ENCODE measurements around the gene PRKAR2A. TPM values are rescaled to one million over a fixed set of nuclear protein-coding genes. Genes with fewer than 3 reads are reported as not detected.

Gene PRKAR2A
- total and polyA plus RNA-seq, 9 of the 15 experiments (the other 6 are each of a cell fraction or from before 2014, with no cell fraction given): 15.9 to 84.5 (median 37.6) TPM

DNA sequence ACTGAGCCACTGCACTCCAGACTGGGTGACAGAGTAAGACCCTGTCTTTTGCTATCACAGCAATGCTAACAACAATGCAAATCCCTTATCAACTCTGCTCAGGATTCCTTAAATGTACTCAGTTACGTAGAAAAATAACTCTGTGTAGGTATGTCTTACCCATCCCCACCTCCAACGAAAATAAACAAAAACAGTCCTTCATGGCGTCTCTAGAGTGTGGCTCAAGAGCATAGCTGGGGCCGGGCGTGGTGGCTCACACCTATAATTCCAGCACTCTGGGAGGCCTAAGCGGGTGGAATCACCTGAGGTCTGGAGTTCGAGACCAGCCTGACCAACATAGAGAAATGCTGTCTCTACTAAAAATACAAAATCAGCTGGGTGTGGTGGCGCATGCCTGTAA, 148.8 kb downstream of the PRKAR2A start:
- POLR2A ChIA-PET: interaction anchor here (1.4 kb wide), 1 partner anchor 13 kb away, joined by 3 read pairs; no protein-coding TSS in a partner anchor
- in situ Hi-C loops (cut with MboI): no loop called here
- 92% methylated on average over 7 of the region's 8 CpGs for WGBS (ENCODE audit: insufficient coverage, low coverage, missing lambda C conversion rate)
- Histone ChIP-seq H4K20me1 (replicated peaks; ENCODE audit: control insufficient read depth, insufficient read depth, low read length) (no peaks in the 10 kb centered on the region; the same call in 1 of the 2 replicates), H3K27ac (ENCODE audit: extremely low read depth, low read depth, low read length) (no peak overlapping the region), H3K27me3 (ENCODE audit: control insufficient read depth in 2 of 2, insufficient read depth in 2 of 2, low read length in 2 of 2) (no peaks in the 10 kb centered on the region), H3K79me2 (ENCODE audit: control insufficient read depth, insufficient read depth, low read length) (peaks cover 78% of the 10 kb centered on the region), H3K9me1 (ENCODE audit: control insufficient read depth, insufficient read depth, low read length) (no peaks in the 10 kb centered on the region), H3K4me1 (replicated peaks in 1 of 2; ENCODE audit: control insufficient read depth in 2 of 2, insufficient read depth in 2 of 2, low read length in 2 of 2) (peaks cover 0 to 4% of the 10 kb centered on the region in 2 experiments; a peak in 1 of 5 replicates), H2AFZ (ENCODE audit: low read depth, low read length) (no peak overlapping the region), H3K4me3 (no peak overlapping the region), H3K9ac (ENCODE audit: insufficient read depth in 1 of 2, low read depth in 2 of 2, low read length in 2 of 2) (no peak overlapping the region), H3K4me2 (ENCODE audit: insufficient read depth, low read length) (no peak overlapping the region), H3K36me3 (ENCODE audit: control insufficient read depth, insufficient read depth, low read length) (peaks cover 54% of the 10 kb centered on the region), H3K9me3 (replicated peaks; ENCODE audit: control insufficient read depth, insufficient read depth, low read depth, low read length) (no peaks in the 10 kb centered on the region)
- DNase-seq (ENCODE audit: extremely low read depth in 1 of 4, low spot score in 3 of 4) (no peak), ATAC-seq (no peak), FAIRE-seq (no peak)
- intact Hi-C loops (cut with micrococcal nuclease): no loop called here
- CTCF ChIA-PET (ENCODE audit: low intra/inter-chr PET ratio): no interaction called here
- no TSS peak for BruUV-seq (replicated peaks)
- TF ChIP-seq ZNF3 (CRISPR knock-in tag; IDR thresholded peaks at IDR 0.05): no peak
- TF ChIP-seq CBFA2T2 (conservative IDR thresholded peaks at IDR 0.05): no peak
- no peak for TF ChIP-seq GATAD2A (IDR thresholded peaks at IDR 0.05)
- TF ChIP-seq, protein P1, sequence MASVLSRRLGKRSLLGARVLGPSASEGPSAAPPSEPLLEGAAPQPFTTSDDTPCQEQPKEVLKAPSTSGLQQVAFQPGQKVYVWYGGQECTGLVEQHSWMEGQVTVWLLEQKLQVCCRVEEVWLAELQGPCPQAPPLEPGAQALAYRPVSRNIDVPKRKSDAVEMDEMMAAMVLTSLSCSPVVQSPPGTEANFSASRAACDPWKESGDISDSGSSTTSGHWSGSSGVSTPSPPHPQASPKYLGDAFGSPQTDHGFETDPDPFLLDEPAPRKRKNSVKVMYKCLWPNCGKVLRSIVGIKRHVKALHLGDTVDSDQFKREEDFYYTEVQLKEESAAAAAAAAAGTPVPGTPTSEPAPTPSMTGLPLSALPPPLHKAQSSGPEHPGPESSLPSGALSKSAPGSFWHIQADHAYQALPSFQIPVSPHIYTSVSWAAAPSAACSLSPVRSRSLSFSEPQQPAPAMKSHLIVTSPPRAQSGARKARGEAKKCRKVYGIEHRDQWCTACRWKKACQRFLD (CRISPR knock-in tag; IDR thresholded peaks at IDR 0.05): no peak
- TF ChIP-seq, protein P2, sequence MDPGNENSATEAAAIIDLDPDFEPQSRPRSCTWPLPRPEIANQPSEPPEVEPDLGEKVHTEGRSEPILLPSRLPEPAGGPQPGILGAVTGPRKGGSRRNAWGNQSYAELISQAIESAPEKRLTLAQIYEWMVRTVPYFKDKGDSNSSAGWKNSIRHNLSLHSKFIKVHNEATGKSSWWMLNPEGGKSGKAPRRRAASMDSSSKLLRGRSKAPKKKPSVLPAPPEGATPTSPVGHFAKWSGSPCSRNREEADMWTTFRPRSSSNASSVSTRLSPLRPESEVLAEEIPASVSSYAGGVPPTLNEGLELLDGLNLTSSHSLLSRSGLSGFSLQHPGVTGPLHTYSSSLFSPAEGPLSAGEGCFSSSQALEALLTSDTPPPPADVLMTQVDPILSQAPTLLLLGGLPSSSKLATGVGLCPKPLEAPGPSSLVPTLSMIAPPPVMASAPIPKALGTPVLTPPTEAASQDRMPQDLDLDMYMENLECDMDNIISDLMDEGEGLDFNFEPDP (CRISPR knock-in tag; IDR thresholded peaks at IDR 0.05): no peak
- TF ChIP-seq, protein P3, sequence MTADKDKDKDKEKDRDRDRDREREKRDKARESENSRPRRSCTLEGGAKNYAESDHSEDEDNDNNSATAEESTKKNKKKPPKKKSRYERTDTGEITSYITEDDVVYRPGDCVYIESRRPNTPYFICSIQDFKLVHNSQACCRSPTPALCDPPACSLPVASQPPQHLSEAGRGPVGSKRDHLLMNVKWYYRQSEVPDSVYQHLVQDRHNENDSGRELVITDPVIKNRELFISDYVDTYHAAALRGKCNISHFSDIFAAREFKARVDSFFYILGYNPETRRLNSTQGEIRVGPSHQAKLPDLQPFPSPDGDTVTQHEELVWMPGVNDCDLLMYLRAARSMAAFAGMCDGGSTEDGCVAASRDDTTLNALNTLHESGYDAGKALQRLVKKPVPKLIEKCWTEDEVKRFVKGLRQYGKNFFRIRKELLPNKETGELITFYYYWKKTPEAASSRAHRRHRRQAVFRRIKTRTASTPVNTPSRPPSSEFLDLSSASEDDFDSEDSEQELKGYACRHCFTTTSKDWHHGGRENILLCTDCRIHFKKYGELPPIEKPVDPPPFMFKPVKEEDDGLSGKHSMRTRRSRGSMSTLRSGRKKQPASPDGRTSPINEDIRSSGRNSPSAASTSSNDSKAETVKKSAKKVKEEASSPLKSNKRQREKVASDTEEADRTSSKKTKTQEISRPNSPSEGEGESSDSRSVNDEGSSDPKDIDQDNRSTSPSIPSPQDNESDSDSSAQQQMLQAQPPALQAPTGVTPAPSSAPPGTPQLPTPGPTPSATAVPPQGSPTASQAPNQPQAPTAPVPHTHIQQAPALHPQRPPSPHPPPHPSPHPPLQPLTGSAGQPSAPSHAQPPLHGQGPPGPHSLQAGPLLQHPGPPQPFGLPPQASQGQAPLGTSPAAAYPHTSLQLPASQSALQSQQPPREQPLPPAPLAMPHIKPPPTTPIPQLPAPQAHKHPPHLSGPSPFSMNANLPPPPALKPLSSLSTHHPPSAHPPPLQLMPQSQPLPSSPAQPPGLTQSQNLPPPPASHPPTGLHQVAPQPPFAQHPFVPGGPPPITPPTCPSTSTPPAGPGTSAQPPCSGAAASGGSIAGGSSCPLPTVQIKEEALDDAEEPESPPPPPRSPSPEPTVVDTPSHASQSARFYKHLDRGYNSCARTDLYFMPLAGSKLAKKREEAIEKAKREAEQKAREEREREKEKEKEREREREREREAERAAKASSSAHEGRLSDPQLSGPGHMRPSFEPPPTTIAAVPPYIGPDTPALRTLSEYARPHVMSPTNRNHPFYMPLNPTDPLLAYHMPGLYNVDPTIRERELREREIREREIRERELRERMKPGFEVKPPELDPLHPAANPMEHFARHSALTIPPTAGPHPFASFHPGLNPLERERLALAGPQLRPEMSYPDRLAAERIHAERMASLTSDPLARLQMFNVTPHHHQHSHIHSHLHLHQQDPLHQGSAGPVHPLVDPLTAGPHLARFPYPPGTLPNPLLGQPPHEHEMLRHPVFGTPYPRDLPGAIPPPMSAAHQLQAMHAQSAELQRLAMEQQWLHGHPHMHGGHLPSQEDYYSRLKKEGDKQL (CRISPR knock-in tag; IDR thresholded peaks at IDR 0.05; ENCODE audit: borderline replicate concordance): no peak
- TF ChIP-seq CEBPG (CRISPR knock-in tag; IDR thresholded peaks at IDR 0.05): no peak
- no peak for TF ChIP-seq CEBPG (tag; conservative IDR thresholded peaks at IDR 0.05 in 1 of 2, IDR thresholded peaks at IDR 0.05 in 1 of 2)
- TF ChIP-seq HNRNPLL (IDR thresholded peaks at IDR 0.05; ENCODE audit: low read depth, low read length, poor library complexity, severe bottlenecking): no peak
- no peak for TF ChIP-seq HMG20A (CRISPR knock-in tag; conservative IDR thresholded peaks at IDR 0.05)
- TF ChIP-seq ZKSCAN8 (CRISPR knock-in tag; IDR thresholded peaks at IDR 0.05): no peak
- TF ChIP-seq, protein P4, sequence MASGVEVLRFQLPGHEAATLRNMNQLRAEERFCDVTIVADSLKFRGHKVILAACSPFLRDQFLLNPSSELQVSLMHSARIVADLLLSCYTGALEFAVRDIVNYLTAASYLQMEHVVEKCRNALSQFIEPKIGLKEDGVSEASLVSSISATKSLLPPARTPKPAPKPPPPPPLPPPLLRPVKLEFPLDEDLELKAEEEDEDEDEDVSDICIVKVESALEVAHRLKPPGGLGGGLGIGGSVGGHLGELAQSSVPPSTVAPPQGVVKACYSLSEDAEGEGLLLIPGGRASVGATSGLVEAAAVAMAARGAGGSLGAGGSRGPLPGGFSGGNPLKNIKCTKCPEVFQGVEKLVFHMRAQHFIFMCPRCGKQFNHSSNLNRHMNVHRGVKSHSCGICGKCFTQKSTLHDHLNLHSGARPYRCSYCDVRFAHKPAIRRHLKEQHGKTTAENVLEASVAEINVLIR (CRISPR knock-in tag; IDR thresholded peaks at IDR 0.05): no peak
- no peak for TF ChIP-seq MCM2 (IDR thresholded peaks at IDR 0.05; ENCODE audit: low read depth)
- TF ChIP-seq ZNF584 (CRISPR knock-in tag; IDR thresholded peaks at IDR 0.05; ENCODE audit: low read depth): no peak

Measured in K562 (cell line).